GM12878 (cell line): Measurements from ENCODE around the gene CFAP57. TPM values are rescaled to one million over a fixed set of nuclear protein-coding genes. Genes with fewer than 3 reads are reported as not detected.
A peak's percentile ranks its signal among the peaks of the same experiment; 100 is the strongest.

Source experiments
- ATAC-seq: fragments of 200-7000 bp; cut with Tn5 transposase; 3 replicates; pipeline ENCODE4 v1.9.1; 2020; ENCODE audit warnings: mild to moderate bottlenecking, moderate library complexity
- BruUV-seq: library from RNA; stranded (reverse); fragments of 400-500 nt; replicated peaks from 2 replicates; lab custom pipeline; 2021; lab: Mats Ljungman, UMichigan
- CTCF ChIA-PET: fragments of 300-600 bp; sonication (Branson Sonifier 250); formaldehyde crosslinking; extraction: SDS; loops from one replicate; lab custom pipeline; 2021; ENCODE audit warnings: inconsistent platforms; lab: Yijun Ruan, JAX
- POLR2A ChIA-PET: fragments of 350-600 bp; formaldehyde crosslinking; extraction: SDS; loops from one replicate; lab custom pipeline; 2021; ENCODE audit warnings: inconsistent platforms; lab: Charles Lee
- RAD21 ChIA-PET: fragments of 300-600 bp; sonication (Branson Sonifier 250); formaldehyde crosslinking; loops from one replicate; lab custom pipeline; 2023; ENCODE audit warnings: antibody characterized with exemption; ENCODE audit not compliant: unreplicated experiment; lab: Charles Lee
- SMC1A ChIA-PET: fragments of 300-600 bp; sonication (Branson Sonifier 250); formaldehyde crosslinking; loops from one replicate; lab custom pipeline; 2023; ENCODE audit not compliant: unreplicated experiment, uncharacterized antibody; lab: Charles Lee
- DNase-seq: peaks from one replicate; pipeline ENCODE4 v3.0.0-alpha.2; 2011; ENCODE audit warnings: low read depth, low spot score
- FAIRE-seq: peaks from 3 replicates; lab custom pipeline; 2011; peaks lifted over from hg19 to GRCh38; lab: Jason Lieb, UNC
- H2AFZ ChIP-seq: 2 replicates; pipeline ENCODE4 v1.6.0; 2011; ENCODE audit warnings: low read depth, low read length, control low read depth; ENCODE audit not compliant: control insufficient read depth
- H3K27ac ChIP-seq: 2 replicates; pipeline ENCODE4 v1.5.1; 2011; ENCODE audit warnings: control low read depth; ENCODE audit not compliant: control insufficient read depth, insufficient read depth
- H3K27me3 ChIP-seq, 2 experiments: replicated peaks in 1 of 2; 2 replicates each; pipeline versions ENCODE4 v1.6.0 to v1.6.1; 2011; ENCODE audit warnings: low read length in 1 of 2; ENCODE audit not compliant: control insufficient read depth in 2 of 2, insufficient read depth in 2 of 2
- H3K36me3 ChIP-seq, 2 experiments: 2 replicates each; pipeline ENCODE4 v1.5.1; 2011; ENCODE audit warnings: low read length in 1 of 2; ENCODE audit not compliant: control insufficient read depth in 2 of 2, insufficient read depth in 2 of 2
- H3K4me1 ChIP-seq: 2 replicates; pipeline ENCODE4 v1.6.1; 2011; ENCODE audit warnings: mild to moderate bottlenecking, low read length, moderate library complexity, mixed read lengths; ENCODE audit not compliant: control insufficient read depth, insufficient read depth
- H3K4me2 ChIP-seq: 2 replicates; pipeline ENCODE4 v1.6.0; 2011; ENCODE audit warnings: control low read depth; ENCODE audit not compliant: control insufficient read depth, insufficient read depth
- H3K4me3 ChIP-seq: fragments of 200-600 bp; sonication (generic); 2 replicates; pipeline ENCODE4 v1.5.1; 2016
- H3K79me2 ChIP-seq: 2 replicates; pipeline ENCODE4 v1.6.0; 2011; ENCODE audit warnings: low read length; ENCODE audit not compliant: control insufficient read depth, insufficient read depth
- H3K9ac ChIP-seq: 2 replicates; pipeline ENCODE4 v1.8.0; 2011; ENCODE audit warnings: low read length, control low read depth, mixed read lengths; ENCODE audit not compliant: control insufficient read depth, insufficient read depth
- H3K9me3 ChIP-seq: replicated peaks from 3 replicates; pipeline ENCODE4 v1.5.1; 2011; ENCODE audit warnings: mild to moderate bottlenecking, low read length; ENCODE audit not compliant: control insufficient read depth, insufficient read depth
- H4K20me1 ChIP-seq: 2 replicates; pipeline ENCODE4 v1.6.0; 2011; ENCODE audit not compliant: control insufficient read depth, insufficient read depth
- CBX3 ChIP-seq: fragments of 200-600 bp; sonication (generic); IDR thresholded peaks from 2 replicates; pipeline ENCODE4 v1.6.1; 2016; ENCODE audit warnings: low read depth, borderline replicate concordance
- CBX5 ChIP-seq: sonication (generic); IDR thresholded peaks from 2 replicates; pipeline ENCODE4 v1.6.1; 2016; ENCODE audit warnings: low read depth, moderate library complexity, mild to moderate bottlenecking, inconsistent platforms
- CEBPB ChIP-seq, 2 experiments: fragments of 150-350 bp in 1 of 2; IDR thresholded peaks; 2 replicates each; pipeline ENCODE4 v1.6.1; 2012 to 2014; ENCODE audit warnings: low read depth in 2 of 2, low read length in 2 of 2, borderline replicate concordance in 1 of 2, inconsistent platforms in 1 of 2
- HCFC1 ChIP-seq: fragments of 150-350 bp; IDR thresholded peaks from 2 replicates; pipeline ENCODE4 v1.6.1; 2014; ENCODE audit warnings: low read length
- HDGF ChIP-seq: fragments of 450-650 bp; IDR thresholded peaks from 2 replicates; pipeline ENCODE4 v1.6.1; 2016; ENCODE audit warnings: antibody characterized with exemption
- HSF1 ChIP-seq: fragments of 150-350 bp; IDR thresholded peaks from 2 replicates; pipeline ENCODE4 v1.6.1; 2014; ENCODE audit warnings: mild to moderate bottlenecking, low read depth, low read length
- IRF3 ChIP-seq: fragments of 450-650 bp; IDR thresholded peaks from 2 replicates; pipeline ENCODE4 v1.6.1; 2014; ENCODE audit warnings: mild to moderate bottlenecking
- KAT2A ChIP-seq: conservative IDR thresholded peaks from 2 replicates; pipeline ENCODE4 v1.6.1; 2011; ENCODE audit warnings: low read depth, low read length; ENCODE audit not compliant: control insufficient read depth
- LARP7 ChIP-seq: fragments of 450-650 bp; IDR thresholded peaks from 2 replicates; pipeline ENCODE4 v1.6.1; 2017; ENCODE audit warnings: mild to moderate bottlenecking
- NR2C2 ChIP-seq: IDR thresholded peaks from 2 replicates; pipeline ENCODE4 v1.6.1; 2011; ENCODE audit warnings: borderline replicate concordance, low read depth; ENCODE audit not compliant: control insufficient read depth, insufficient read length
- RAD21 ChIP-seq: IDR thresholded peaks from 2 replicates; pipeline ENCODE4 v1.6.1; 2011; ENCODE audit warnings: mild to moderate bottlenecking, low read depth, low read length, moderate library complexity; ENCODE audit not compliant: insufficient read depth
- SIN3A ChIP-seq: IDR thresholded peaks from 2 replicates; pipeline ENCODE4 v1.6.1; 2012; ENCODE audit warnings: low read depth, low read length, improper control_type of control experiment
- SMAD5 ChIP-seq: IDR thresholded peaks from 2 replicates; pipeline ENCODE4 v1.6.1; 2016; ENCODE audit warnings: antibody characterized with exemption, low read depth
- SMARCA5 ChIP-seq: fragments of 450-650 bp; IDR thresholded peaks from 2 replicates; pipeline ENCODE4 v1.6.1; 2017; ENCODE audit warnings: mild to moderate bottlenecking
- SPI1 ChIP-seq: IDR thresholded peaks from 2 replicates; pipeline ENCODE4 v1.6.1; 2011; ENCODE audit warnings: low read depth, mild to moderate bottlenecking, low read length, moderate library complexity, borderline replicate concordance; ENCODE audit not compliant: insufficient read depth
- STAT1 ChIP-seq: fragments of 450-650 bp; conservative IDR thresholded peaks from 2 replicates; pipeline ENCODE4 v1.6.1; 2014; ENCODE audit warnings: antibody characterized with exemption, mild to moderate bottlenecking
- SUZ12 ChIP-seq: fragments of 200-600 bp; sonication (generic); IDR thresholded peaks from one replicate; pipeline ENCODE4 v1.6.1; 2018; ENCODE audit warnings: antibody characterized with exemption, mild to moderate bottlenecking; ENCODE audit not compliant: unreplicated experiment
- YBX1 ChIP-seq: fragments of 450-650 bp; IDR thresholded peaks from 2 replicates; pipeline ENCODE4 v1.6.1; 2016; ENCODE audit warnings: antibody characterized with exemption
- ZNF217 ChIP-seq: fragments of 450-650 bp; IDR thresholded peaks from 2 replicates; pipeline ENCODE4 v1.6.1; 2017; ENCODE audit warnings: antibody characterized with exemption, mild to moderate bottlenecking
- ZZZ3 ChIP-seq: IDR thresholded peaks from 2 replicates; pipeline ENCODE4 v1.6.1; 2011; ENCODE audit warnings: low read depth; ENCODE audit not compliant: control insufficient read depth, insufficient read length
- WGBS: methylation state at CpG from one replicate; pipeline ENCODE4 v1.1.6; 2016; ENCODE audit warnings: low lambda C conversion rate; ENCODE audit not compliant: insufficient replicate concordance, insufficient coverage; ENCODE audit errors: missing lambda C conversion rate; 5-methylcytosine and 5-hydroxymethylcytosine counted together
- in situ Hi-C: fragments of 300-500 bp; cut with MboI; formaldehyde crosslinking; loops from 9 replicates; pipeline ENCODE4 v1.14.3; 2018; ENCODE audit warnings: mixed read lengths
- intact Hi-C: fragments of 100-400 bp; cut with micrococcal nuclease; formaldehyde crosslinking; loops from one replicate; pipeline ENCODE4 v1.14.2; 2022; ENCODE audit not compliant: unreplicated experiment
- polyA plus RNA-seq, 11 experiments: library from polyadenylated mRNA; depleted of rRNA in 4 of 11; unstranded in 6 of 11; stranded (reverse) in 5 of 11; fragments of >200 nt; fragmentation: Nextera tagmentation in 4 of 11; fragmentation: Illumina TruSeq in 1 of 11; extraction: Ambion mirVana in 4 of 11; extraction: Trizol in 1 of 11; gene quantifications; 1 replicate in 1 of 11; 2 replicates in 10 of 11; pipeline versions ENCODE4 v1.2.1 to v1.2.3, GENCODE V29; 2011 to 2016; ENCODE audit warnings: inconsistent platforms in 2 of 11, missing spikeins in 2 of 11, low read depth in 1 of 11
- total RNA-seq, 4 experiments: library from RNA; depleted of rRNA in 3 of 4; stranded (reverse); fragments of >200 nt in 3 of 4; fragmentation: Illumina TruSeq in 1 of 4; extraction: Trizol in 1 of 4; gene quantifications; 2 replicates each; pipeline versions ENCODE4 v1.2.1 to v1.2.3, GENCODE V29; 2013 to 2021
- TF ChIP-seq, protein P1 (sequence below): fragments of 450-650 bp; IDR thresholded peaks from 2 replicates; pipeline ENCODE4 v1.6.1; 2018; ENCODE audit warnings: mild to moderate bottlenecking, low read depth, moderate library complexity; ENCODE audit not compliant: partially characterized antibody

Gene CFAP57
- total and polyA plus RNA-seq, 10 of the 15 experiments (the other 5 are each of a cell fraction or from before 2014, with no cell fraction given) = 0.45 to 4.8 (median 1.3) TPM

DNA sequence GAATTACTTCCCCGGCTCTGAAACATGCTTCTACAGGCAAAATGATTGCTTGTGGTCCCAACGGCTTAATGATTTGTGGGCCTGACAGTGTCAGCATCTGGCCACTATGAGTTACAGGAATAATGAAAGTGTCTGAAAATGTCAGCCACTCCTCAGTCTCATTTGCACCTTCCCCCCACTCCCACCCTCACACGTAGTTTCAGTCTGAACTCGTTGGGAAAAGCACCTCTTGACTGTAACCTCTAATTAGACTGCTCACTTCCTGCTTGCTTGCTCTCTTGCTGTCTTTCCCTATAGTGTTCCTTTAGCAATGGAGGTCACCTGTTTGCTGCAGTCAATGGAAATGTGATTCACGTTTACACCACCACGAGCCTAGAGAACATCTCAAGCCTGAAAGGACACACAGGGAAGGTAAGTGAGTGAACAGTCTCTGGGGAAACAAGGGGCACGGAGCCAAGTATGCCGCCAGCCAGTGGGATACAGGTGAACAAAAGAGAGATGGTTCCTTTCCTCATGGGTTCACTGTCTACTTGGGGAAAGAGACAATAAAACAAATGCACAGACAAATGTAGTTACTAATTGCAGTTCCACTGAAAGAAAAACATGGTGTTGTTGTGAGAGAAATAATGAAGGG lies 27.1 kb downstream of the CFAP57 start:
- ChIA-PET RAD21 (no interaction called here), SMC1A (interaction anchor here (1.8 kb wide), 1 partner anchor 23 kb away, joined by 4 read pairs; no protein-coding TSS in a partner anchor), POLR2A (no interaction called here), CTCF (interaction anchor here (1.2 to 2.3 kb wide), 4 partner anchors 40 to 353 kb away, joined by 3 to 7 read pairs (median 4); partner anchors contain the start of gene ZNF691)
- 5% methylated on average over 8 of the region's 8 CpGs for WGBS
- intact Hi-C loops (loop anchor here (2.0 kb wide), 1 partner anchor 22 kb away; no protein-coding TSS in a partner anchor), in situ Hi-C loops (no loop called here)
- BruUV-seq = no TSS peak
- Histone ChIP-seq H3K4me3 (peak overlapping the region; percentile 33), H3K27me3 (no peaks in the 10 kb centered on the region), H3K9me3 (no peaks in the 10 kb centered on the region; the same call in none of the 3 replicates), H3K27ac (peak overlapping the region; percentile 81), H3K9ac (peak overlapping the region; percentile 42), H3K4me1 (peaks cover 17% of the 10 kb centered on the region), H3K36me3 (no peaks in the 10 kb centered on the region), H3K79me2 (peaks cover 6% of the 10 kb centered on the region), H4K20me1 (no peaks in the 10 kb centered on the region), H3K4me2 (peak overlapping the region; percentile 86), H2AFZ (peak overlapping the region; percentile 85)
- ATAC-seq (peak; percentile 93), FAIRE-seq (peak; percentile 81), DNase-seq (peak; percentile 88)
- TF ChIP-seq CEBPB (IDR thresholded peaks at IDR 0.05; ENCODE audit: borderline replicate concordance in 1 of 2, low read depth in 2 of 2, low read length in 2 of 2) (no peak), KAT2A (no peak), RAD21 (no peak), SIN3A (no peak), CBX5 (no peak), ZNF217 (no peak; the same call in 1 of the 2 replicates), SPI1 (peak; percentile 86), ZZZ3 (no peak), SMARCA5 (no peak), LARP7 (no peak), HCFC1 (no peak), NR2C2 (no peak), SUZ12 (no peak), STAT1 (no peak), SMAD5 (no peak), HDGF (peak; percentile 88; the same call in 1 of the 2 replicates), YBX1 (no peak), HSF1 (no peak), IRF3 (no peak), CBX3 (no peak)
- TF ChIP-seq, protein P1, sequence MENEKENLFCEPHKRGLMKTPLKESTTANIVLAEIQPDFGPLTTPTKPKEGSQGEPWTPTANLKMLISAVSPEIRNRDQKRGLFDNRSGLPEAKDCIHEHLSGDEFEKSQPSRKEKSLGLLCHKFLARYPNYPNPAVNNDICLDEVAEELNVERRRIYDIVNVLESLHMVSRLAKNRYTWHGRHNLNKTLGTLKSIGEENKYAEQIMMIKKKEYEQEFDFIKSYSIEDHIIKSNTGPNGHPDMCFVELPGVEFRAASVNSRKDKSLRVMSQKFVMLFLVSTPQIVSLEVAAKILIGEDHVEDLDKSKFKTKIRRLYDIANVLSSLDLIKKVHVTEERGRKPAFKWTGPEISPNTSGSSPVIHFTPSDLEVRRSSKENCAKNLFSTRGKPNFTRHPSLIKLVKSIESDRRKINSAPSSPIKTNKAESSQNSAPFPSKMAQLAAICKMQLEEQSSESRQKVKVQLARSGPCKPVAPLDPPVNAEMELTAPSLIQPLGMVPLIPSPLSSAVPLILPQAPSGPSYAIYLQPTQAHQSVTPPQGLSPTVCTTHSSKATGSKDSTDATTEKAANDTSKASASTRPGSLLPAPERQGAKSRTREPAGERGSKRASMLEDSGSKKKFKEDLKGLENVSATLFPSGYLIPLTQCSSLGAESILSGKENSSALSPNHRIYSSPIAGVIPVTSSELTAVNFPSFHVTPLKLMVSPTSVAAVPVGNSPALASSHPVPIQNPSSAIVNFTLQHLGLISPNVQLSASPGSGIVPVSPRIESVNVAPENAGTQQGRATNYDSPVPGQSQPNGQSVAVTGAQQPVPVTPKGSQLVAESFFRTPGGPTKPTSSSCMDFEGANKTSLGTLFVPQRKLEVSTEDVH = peak; percentile 11
